Body of pancreas (tissue), 4 donors: ENCODE data around the gene L3HYPDH.

ENCODE experiments used
- POLR2A ChIP-seq, 3 donors: fragments of 450-650 bp; IDR thresholded peaks; one replicate each; pipeline ENCODE4 v1.6.1; 2016; ENCODE audit warnings: antibody characterized with exemption in 3 of 3, mild to moderate bottlenecking in 2 of 3
- TF ChIP-seq, protein P1 (sequence below), 7 experiments: fragments of 450-650 bp in 4 of 7; fragments of 200-600 bp in 3 of 7; sonication (generic) in 3 of 7; IDR thresholded peaks; one replicate each; pipeline ENCODE4 v1.5.1; 2016 to 2019; ENCODE audit warnings: antibody characterized with exemption in 7 of 7

DNA sequence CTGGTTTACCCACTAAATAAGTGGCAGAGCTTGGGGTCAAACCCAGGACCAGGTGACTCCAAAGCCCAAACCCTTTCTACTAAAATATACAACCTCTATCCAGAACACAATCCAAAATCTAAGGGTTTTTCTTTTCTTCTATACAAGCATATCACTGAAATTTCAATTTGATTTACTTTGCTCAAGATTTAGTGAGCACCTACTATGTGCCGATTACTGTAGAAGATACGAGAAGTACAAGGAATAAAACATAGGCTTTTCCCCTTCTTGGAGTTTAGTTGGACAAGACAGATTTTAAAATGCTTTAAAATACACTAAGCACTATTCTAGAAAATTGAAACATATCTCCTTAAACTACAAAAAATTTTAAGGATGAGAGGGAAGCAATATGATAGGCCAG is 2.8 kb downstream of the L3HYPDH start:
- TF ChIP-seq, protein P1, sequence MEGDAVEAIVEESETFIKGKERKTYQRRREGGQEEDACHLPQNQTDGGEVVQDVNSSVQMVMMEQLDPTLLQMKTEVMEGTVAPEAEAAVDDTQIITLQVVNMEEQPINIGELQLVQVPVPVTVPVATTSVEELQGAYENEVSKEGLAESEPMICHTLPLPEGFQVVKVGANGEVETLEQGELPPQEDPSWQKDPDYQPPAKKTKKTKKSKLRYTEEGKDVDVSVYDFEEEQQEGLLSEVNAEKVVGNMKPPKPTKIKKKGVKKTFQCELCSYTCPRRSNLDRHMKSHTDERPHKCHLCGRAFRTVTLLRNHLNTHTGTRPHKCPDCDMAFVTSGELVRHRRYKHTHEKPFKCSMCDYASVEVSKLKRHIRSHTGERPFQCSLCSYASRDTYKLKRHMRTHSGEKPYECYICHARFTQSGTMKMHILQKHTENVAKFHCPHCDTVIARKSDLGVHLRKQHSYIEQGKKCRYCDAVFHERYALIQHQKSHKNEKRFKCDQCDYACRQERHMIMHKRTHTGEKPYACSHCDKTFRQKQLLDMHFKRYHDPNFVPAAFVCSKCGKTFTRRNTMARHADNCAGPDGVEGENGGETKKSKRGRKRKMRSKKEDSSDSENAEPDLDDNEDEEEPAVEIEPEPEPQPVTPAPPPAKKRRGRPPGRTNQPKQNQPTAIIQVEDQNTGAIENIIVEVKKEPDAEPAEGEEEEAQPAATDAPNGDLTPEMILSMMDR (IDR thresholded peaks at IDR 0.05), result no peak
- no peak for TF ChIP-seq POLR2A (IDR thresholded peaks at IDR 0.05)
